IgD-negative memory B cell (primary cell): ENCODE data around the gene RALA. TPM values are rescaled to one million over a fixed set of nuclear protein-coding genes. Genes with fewer than 3 reads are reported as not detected.
A peak's percentile ranks its signal among the peaks of the same experiment; 100 is the strongest.

ENCODE experiments used
- H3K27ac Mint-ChIP-seq, 3 donors: one replicate each; pipeline ENCODE4 v1.8.0; 2020 to 2022; ENCODE audit warnings: mild to moderate bottlenecking in 3 of 3, mixed read lengths in 3 of 3, moderate library complexity in 1 of 3
- H3K27me3 Mint-ChIP-seq: one replicate; pipeline ENCODE4 v1.8.0; 2021; ENCODE audit warnings: mixed read lengths
- H3K36me3 Mint-ChIP-seq: one replicate; pipeline ENCODE4 v1.8.0; 2020; ENCODE audit warnings: mild to moderate bottlenecking, mixed read lengths
- H3K4me1 Mint-ChIP-seq, 3 donors: one replicate each; pipeline ENCODE4 v1.8.0; 2020 to 2022; ENCODE audit warnings: mixed read lengths in 3 of 3, mild to moderate bottlenecking in 1 of 3
- H3K4me3 Mint-ChIP-seq, 4 donors: one replicate each; pipeline ENCODE4 v1.8.0; 2020 to 2022; ENCODE audit warnings: mild to moderate bottlenecking in 4 of 4, mixed read lengths in 4 of 4, moderate library complexity in 3 of 4
- H3K9me3 Mint-ChIP-seq, 3 donors: one replicate each; pipeline ENCODE4 v1.8.0; 2020 to 2021; ENCODE audit warnings: mixed read lengths in 3 of 3, mild to moderate bottlenecking in 1 of 3
- polyA plus RNA-seq: library from polyadenylated mRNA; unstranded; fragments of 300-500 nt; fragmentation: Illumina TruSeq; gene quantifications from one replicate; pipeline ENCODE4 v1.2.3, GENCODE V29; 2021

RALA gene
- polyA plus RNA-seq, 1 donor from 2014 or later: 36.0 TPM

GRCh38 chr7:39606352-39606751 lies 17.0 kb upstream of the RALA start:
- no peaks in the 10 kb centered on the region for H3K9me3 Mint-ChIP-seq
- peaks cover 5% of the 10 kb centered on the region for H3K36me3 Mint-ChIP-seq
- H3K4me3 Mint-ChIP-seq: no peak overlapping the region
- peaks cover 17% of the 10 kb centered on the region for H3K27me3 Mint-ChIP-seq
- H3K4me1 Mint-ChIP-seq: peaks cover 3 to 12% (median 10%) of the 10 kb centered on the region in 3 donors
- H3K27ac Mint-ChIP-seq: no peak overlapping the region

GRCh38 chr7:39606941-39607340 lies 16.4 kb upstream of the RALA start:
- no peaks in the 10 kb centered on the region for H3K9me3 Mint-ChIP-seq
- H3K4me1 Mint-ChIP-seq: peaks cover 3 to 12% (median 10%) of the 10 kb centered on the region in 3 donors
- no peak overlapping the region for H3K4me3 Mint-ChIP-seq
- peaks cover 5% of the 10 kb centered on the region for H3K36me3 Mint-ChIP-seq
- no peak overlapping the region for H3K27ac Mint-ChIP-seq
- H3K27me3 Mint-ChIP-seq: peaks cover 17% of the 10 kb centered on the region

GRCh38 chr7:39607865-39608264 lies 15.5 kb upstream of the RALA start:
- peaks cover 17% of the 10 kb centered on the region for H3K27me3 Mint-ChIP-seq
- peaks cover 5% of the 10 kb centered on the region for H3K36me3 Mint-ChIP-seq
- H3K4me1 Mint-ChIP-seq: peaks cover 3 to 12% (median 10%) of the 10 kb centered on the region in 3 donors
- no peaks in the 10 kb centered on the region for H3K9me3 Mint-ChIP-seq
- H3K4me3 Mint-ChIP-seq: no peak overlapping the region
- no peak overlapping the region for H3K27ac Mint-ChIP-seq

GRCh38 chr7:39608278-39608677 lies 15.1 kb upstream of the RALA start:
- H3K4me3 Mint-ChIP-seq: no peak overlapping the region
- H3K4me1 Mint-ChIP-seq: peaks cover 3 to 12% (median 10%) of the 10 kb centered on the region in 3 donors
- peaks cover 5% of the 10 kb centered on the region for H3K36me3 Mint-ChIP-seq
- H3K27me3 Mint-ChIP-seq: peaks cover 17% of the 10 kb centered on the region
- H3K27ac Mint-ChIP-seq: no peak overlapping the region
- H3K9me3 Mint-ChIP-seq: no peaks in the 10 kb centered on the region

GRCh38 chr7:39609113-39609934 lies 14.0 kb upstream of the RALA start:
- peak overlapping the region in 1 of 3 donors; percentile 71 for H3K27ac Mint-ChIP-seq
- no peaks in the 10 kb centered on the region for H3K9me3 Mint-ChIP-seq
- H3K4me3 Mint-ChIP-seq: peak overlapping the region; percentile 21 to 76 (median 48)
- peaks cover 5% of the 10 kb centered on the region for H3K36me3 Mint-ChIP-seq
- H3K4me1 Mint-ChIP-seq: peaks cover 3 to 12% (median 10%) of the 10 kb centered on the region in 3 donors
- peaks cover 17% of the 10 kb centered on the region for H3K27me3 Mint-ChIP-seq

GRCh38 chr7:39609935-39610263 lies 13.5 kb upstream of the RALA start:
- H3K4me3 Mint-ChIP-seq: peak overlapping the region in 3 of 4 donors; percentile 21 to 76 (median 23)
- H3K36me3 Mint-ChIP-seq: peaks cover 5% of the 10 kb centered on the region
- H3K4me1 Mint-ChIP-seq: peaks cover 3 to 12% (median 10%) of the 10 kb centered on the region in 3 donors
- peaks cover 17% of the 10 kb centered on the region for H3K27me3 Mint-ChIP-seq
- no peaks in the 10 kb centered on the region for H3K9me3 Mint-ChIP-seq
- no peak overlapping the region for H3K27ac Mint-ChIP-seq

- Mint-ChIP-seq H3K4me3 (no peak overlapping the region), H3K9me3 (no peaks in the 10 kb centered on the region), H3K27ac (no peak overlapping the region), H3K27me3 (peaks cover 21% of the 10 kb centered on the region), H3K36me3 (peaks cover 5% of the 10 kb centered on the region), H3K4me1 (peaks cover 5 to 12% (median 10%) of the 10 kb centered on the region in 3 donors)
These were observed 9.8 kb upstream of the RALA start for GRCh38 chr7:39613577-39613976.

- peaks cover 5 to 7% (median 6%) of the 10 kb centered on the region in 3 donors for H3K4me1 Mint-ChIP-seq
- no peak overlapping the region for H3K27ac Mint-ChIP-seq
- H3K36me3 Mint-ChIP-seq: peaks cover 5% of the 10 kb centered on the region
- peaks cover 16% of the 10 kb centered on the region for H3K27me3 Mint-ChIP-seq
- H3K4me3 Mint-ChIP-seq: no peak overlapping the region
- H3K9me3 Mint-ChIP-seq: no peaks in the 10 kb centered on the region
These were observed 9.1 kb upstream of the RALA start for GRCh38 chr7:39614299-39614698.

GRCh38 chr7:39615350-39615975 lies 7.9 kb upstream of the RALA start:
- H3K4me1 Mint-ChIP-seq: peaks cover 0 to 2% (median 0%) of the 10 kb centered on the region in 3 donors
- H3K27me3 Mint-ChIP-seq: peaks cover 9% of the 10 kb centered on the region
- no peak overlapping the region for H3K4me3 Mint-ChIP-seq
- H3K9me3 Mint-ChIP-seq: no peaks in the 10 kb centered on the region
- no peak overlapping the region for H3K27ac Mint-ChIP-seq
- H3K36me3 Mint-ChIP-seq: peaks cover 2% of the 10 kb centered on the region

GRCh38 chr7:39616138-39616537 lies 7.2 kb upstream of the RALA start:
- H3K4me3 Mint-ChIP-seq: no peak overlapping the region
- peaks cover 2% of the 10 kb centered on the region for H3K36me3 Mint-ChIP-seq
- H3K4me1 Mint-ChIP-seq: peaks cover 0 to 2% (median 0%) of the 10 kb centered on the region in 3 donors
- no peak overlapping the region for H3K27ac Mint-ChIP-seq
- peaks cover 3% of the 10 kb centered on the region for H3K27me3 Mint-ChIP-seq
- H3K9me3 Mint-ChIP-seq: no peaks in the 10 kb centered on the region

GRCh38 chr7:39617005-39617404 lies 6.4 kb upstream of the RALA start:
- Mint-ChIP-seq H3K4me1 (peaks cover 4 to 5% (median 4%) of the 10 kb centered on the region in 3 donors), H3K27ac (no peak overlapping the region), H3K9me3 (no peaks in the 10 kb centered on the region), H3K4me3 (no peak overlapping the region), H3K36me3 (peaks cover 2% of the 10 kb centered on the region), H3K27me3 (peaks cover 3% of the 10 kb centered on the region)

- Mint-ChIP-seq H3K27ac (peak overlapping the region in 1 of 3 donors; percentile 62), H3K4me1 (peaks cover 10 to 13% (median 11%) of the 10 kb centered on the region in 3 donors), H3K4me3 (no peak overlapping the region), H3K9me3 (no peaks in the 10 kb centered on the region), H3K36me3 (no peaks in the 10 kb centered on the region), H3K27me3 (peaks cover 3% of the 10 kb centered on the region)
These were observed 4.5 kb upstream of the RALA start for GRCh38 chr7:39618868-39619267.

- no peaks in the 10 kb centered on the region for H3K36me3 Mint-ChIP-seq
- no peaks in the 10 kb centered on the region for H3K9me3 Mint-ChIP-seq
- peaks cover 21 to 28% (median 22%) of the 10 kb centered on the region in 3 donors for H3K4me1 Mint-ChIP-seq
- peak overlapping the region in 1 of 4 donors; percentile 91 for H3K4me3 Mint-ChIP-seq
- no peak overlapping the region for H3K27ac Mint-ChIP-seq
- peaks cover 3% of the 10 kb centered on the region for H3K27me3 Mint-ChIP-seq
These were observed 2.9 kb upstream of the RALA start for GRCh38 chr7:39620486-39620885.

GRCh38 chr7:39621261-39621660 lies 2.1 kb upstream of the RALA start:
- Mint-ChIP-seq H3K4me3 (peak overlapping the region in 1 of 4 donors; percentile 91), H3K27ac (peak overlapping the region in 1 of 3 donors; percentile 92), H3K4me1 (peaks cover 22 to 32% (median 25%) of the 10 kb centered on the region in 3 donors), H3K27me3 (no peaks in the 10 kb centered on the region), H3K36me3 (peaks cover 2% of the 10 kb centered on the region), H3K9me3 (no peaks in the 10 kb centered on the region)

- H3K27me3 Mint-ChIP-seq: no peaks in the 10 kb centered on the region
These were observed 1.5 kb upstream of the RALA start for GRCh38 chr7:39621784-39622411.

More at GRCh38 chr7:39621784-39622411, 1.5 kb upstream of the RALA start:
- Mint-ChIP-seq H3K9me3 (no peaks in the 10 kb centered on the region), H3K4me1 (peaks cover 25 to 38% (median 25%) of the 10 kb centered on the region in 3 donors), H3K4me3 (peak overlapping the region; percentile 88 to 96 (median 92)), H3K27ac (peak overlapping the region; percentile 88 to 96 (median 92)), H3K36me3 (peaks cover 2% of the 10 kb centered on the region)
